ENCODE results near the gene KIAA1549.
A peak's percentile ranks its signal among the peaks of the same experiment; 100 is the strongest.

KIAA1549 gene

GRCh38 chr7:138948403-138948802 lies 32.8 kb downstream of the KIAA1549 start:
- Histone ChIP-seq H2BK15ac (ENCODE audit: low read depth, poor library complexity, severe bottlenecking) (no peak overlapping the region), H2AK5ac (ENCODE audit: low read length, severe bottlenecking) (no peak overlapping the region), H2BK5ac (ENCODE audit: low read depth, low read length, poor library complexity, severe bottlenecking) (no peak overlapping the region), H3K18ac (ENCODE audit: low read depth in 1 of 2, low read length in 2 of 2) (no peak overlapping the region), H3K4me2 (ENCODE audit: low read length, poor library complexity, severe bottlenecking) (no peak overlapping the region), H3K4ac (ENCODE audit: low read depth in 1 of 2, low read length in 2 of 2) (no peak overlapping the region), H3K14ac (ENCODE audit: low read length in 2 of 2) (no peak overlapping the region), H2AFZ (ENCODE audit: low read depth, low read length) (no peak overlapping the region), H3K36me3 (ENCODE audit: control insufficient read depth in 1 of 2, insufficient read depth in 2 of 2, low read depth in 1 of 2, low read length in 2 of 2) (no peaks in the 10 kb centered on the region), H3K9me3 (ENCODE audit: control insufficient read depth, low read length) (no peaks in the 10 kb centered on the region), H3K9ac (ENCODE audit: low read length) (no peak overlapping the region), H3K27ac (ENCODE audit: low read length, poor library complexity, severe bottlenecking) (no peak overlapping the region), H3K23ac (ENCODE audit: low read length in 2 of 2) (no peak overlapping the region), H4K91ac (ENCODE audit: low read length) (no peak overlapping the region), H3K27me3 (ENCODE audit: control insufficient read depth in 1 of 2, insufficient read depth in 1 of 2, low read length in 2 of 2) (no peaks in the 10 kb centered on the region), H3K79me1 (replicated peaks; ENCODE audit: low read length, poor library complexity, severe bottlenecking) (peaks cover 29% of the 10 kb centered on the region), H4K8ac (ENCODE audit: low read length) (no peak overlapping the region), H2BK12ac (ENCODE audit: low read length in 2 of 2) (no peak overlapping the region), H3K4me3 (ENCODE audit: insufficient read depth in 1 of 2, low read depth in 1 of 2, low read length in 2 of 2) (no peak overlapping the region), H3K4me1 (ENCODE audit: control insufficient read depth, insufficient read depth, low read depth, low read length) (peaks cover 9% of the 10 kb centered on the region), H2BK120ac (ENCODE audit: low read depth, low read length) (no peak overlapping the region)
- WGBS, result 93% methylated on average over 6 of the region's 6 CpGs
- DNase-seq, result no peak

DNA sequence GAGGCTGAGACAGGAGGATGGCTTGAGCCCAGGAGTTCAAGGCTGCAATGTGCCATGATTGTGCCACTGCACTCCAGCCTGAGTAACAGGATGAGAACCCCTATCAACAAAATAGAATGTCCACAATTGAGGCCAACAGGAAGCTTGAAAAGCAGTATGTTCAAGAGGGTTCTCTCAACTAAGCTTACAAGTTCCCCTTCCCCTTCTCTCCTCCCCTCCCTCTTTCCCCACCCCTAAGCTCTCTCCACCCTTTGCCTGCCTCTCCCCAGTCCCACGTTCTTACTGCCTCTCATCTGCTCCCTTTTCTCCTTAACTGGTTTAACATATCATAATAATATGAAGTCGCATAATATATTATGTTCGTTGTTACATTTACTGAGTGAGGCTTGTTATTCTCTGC lies 35.4 kb downstream of the KIAA1549 start:
- peaks cover 5% of the 10 kb centered on the region for H3K4me1 ChIP-seq (ENCODE audit: control insufficient read depth, insufficient read depth, low read depth, low read length)
- no peak overlapping the region for H3K4me3 ChIP-seq (ENCODE audit: insufficient read depth in 1 of 2, low read depth in 1 of 2, low read length in 2 of 2)
- H2BK15ac ChIP-seq (ENCODE audit: low read depth, poor library complexity, severe bottlenecking), result no peak overlapping the region
- H3K9ac ChIP-seq (ENCODE audit: low read length), result no peak overlapping the region
- H3K14ac ChIP-seq (ENCODE audit: low read length in 2 of 2), result no peak overlapping the region
- H3K4ac ChIP-seq (ENCODE audit: low read depth in 1 of 2, low read length in 2 of 2), result no peak overlapping the region
- no peak overlapping the region for H2AFZ ChIP-seq (ENCODE audit: low read depth, low read length)
- WGBS, result 90% methylated on average over 2 of the region's 3 CpGs
- H3K4me2 ChIP-seq (ENCODE audit: low read length, poor library complexity, severe bottlenecking), result no peak overlapping the region
- H3K79me1 ChIP-seq (replicated peaks; ENCODE audit: low read length, poor library complexity, severe bottlenecking), result peaks cover 31% of the 10 kb centered on the region
- no peak overlapping the region for H4K8ac ChIP-seq (ENCODE audit: low read length)
- no peak for DNase-seq
- H3K23ac ChIP-seq (ENCODE audit: low read length in 2 of 2), result no peak overlapping the region
- no peak overlapping the region for H3K27ac ChIP-seq (ENCODE audit: low read length, poor library complexity, severe bottlenecking)
- no peak overlapping the region for H2AK5ac ChIP-seq (ENCODE audit: low read length, severe bottlenecking)
- H3K27me3 ChIP-seq (ENCODE audit: control insufficient read depth in 1 of 2, insufficient read depth in 1 of 2, low read length in 2 of 2), result no peaks in the 10 kb centered on the region
- H4K91ac ChIP-seq (ENCODE audit: low read length), result no peak overlapping the region
- H3K18ac ChIP-seq (ENCODE audit: low read depth in 1 of 2, low read length in 2 of 2), result no peak overlapping the region
- no peaks in the 10 kb centered on the region for H3K9me3 ChIP-seq (ENCODE audit: control insufficient read depth, low read length)
- H2BK12ac ChIP-seq (ENCODE audit: low read length in 2 of 2), result no peak overlapping the region
- H3K36me3 ChIP-seq (ENCODE audit: control insufficient read depth in 1 of 2, insufficient read depth in 2 of 2, low read depth in 1 of 2, low read length in 2 of 2), result no peaks in the 10 kb centered on the region
- H2BK120ac ChIP-seq (ENCODE audit: low read depth, low read length), result no peak overlapping the region
- H2BK5ac ChIP-seq (ENCODE audit: low read depth, low read length, poor library complexity, severe bottlenecking), result no peak overlapping the region

DNA sequence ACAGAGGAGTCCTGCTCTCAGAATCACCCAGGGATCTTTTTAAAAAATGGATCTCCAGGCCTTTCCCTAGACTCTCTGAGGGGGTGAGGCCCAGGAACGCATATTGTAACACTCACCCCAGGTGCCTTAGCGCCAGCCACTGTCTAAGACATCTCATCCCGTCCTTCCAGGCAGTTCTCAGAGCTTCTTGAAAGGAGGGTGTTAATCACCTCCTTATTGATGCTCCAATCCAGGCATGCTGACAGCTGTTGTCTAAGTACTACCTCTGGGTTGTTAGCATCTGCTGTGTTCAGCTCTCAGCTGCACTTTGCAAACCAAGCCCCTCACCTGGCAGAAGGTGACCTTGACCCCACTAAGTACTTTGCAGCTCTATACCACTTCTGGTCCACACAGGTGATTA lies 36.0 kb downstream of the KIAA1549 start:
- DNase-seq, result no peak
- H3K9me3 ChIP-seq (ENCODE audit: control insufficient read depth, low read length), result no peaks in the 10 kb centered on the region
- no peak overlapping the region for H4K8ac ChIP-seq (ENCODE audit: low read length)
- 43% methylated on average over 3 of the region's 3 CpGs for WGBS
- H3K4me1 ChIP-seq (ENCODE audit: control insufficient read depth, insufficient read depth, low read depth, low read length), result peaks cover 3% of the 10 kb centered on the region
- no peak overlapping the region for H3K4ac ChIP-seq (ENCODE audit: low read depth in 1 of 2, low read length in 2 of 2)
- H3K79me1 ChIP-seq (replicated peaks; ENCODE audit: low read length, poor library complexity, severe bottlenecking), result peaks cover 24% of the 10 kb centered on the region
- no peak overlapping the region for H2AK5ac ChIP-seq (ENCODE audit: low read length, severe bottlenecking)
- no peak overlapping the region for H3K14ac ChIP-seq (ENCODE audit: low read length in 2 of 2)
- no peak overlapping the region for H2BK12ac ChIP-seq (ENCODE audit: low read length in 2 of 2)
- no peak overlapping the region for H3K18ac ChIP-seq (ENCODE audit: low read depth in 1 of 2, low read length in 2 of 2)
- peak overlapping the region in 1 of 2 experiments; percentile 9 for H3K23ac ChIP-seq (ENCODE audit: low read length in 2 of 2)
- no peak overlapping the region for H2BK120ac ChIP-seq (ENCODE audit: low read depth, low read length)
- H3K27me3 ChIP-seq (ENCODE audit: control insufficient read depth in 1 of 2, insufficient read depth in 1 of 2, low read length in 2 of 2), result no peaks in the 10 kb centered on the region
- H3K4me3 ChIP-seq (ENCODE audit: insufficient read depth in 1 of 2, low read depth in 1 of 2, low read length in 2 of 2), result no peak overlapping the region
- H2BK15ac ChIP-seq (ENCODE audit: low read depth, poor library complexity, severe bottlenecking), result no peak overlapping the region
- H3K9ac ChIP-seq (ENCODE audit: low read length), result no peak overlapping the region
- H3K4me2 ChIP-seq (ENCODE audit: low read length, poor library complexity, severe bottlenecking), result no peak overlapping the region
- H3K36me3 ChIP-seq (ENCODE audit: control insufficient read depth in 1 of 2, insufficient read depth in 2 of 2, low read depth in 1 of 2, low read length in 2 of 2), result no peaks in the 10 kb centered on the region
- no peak overlapping the region for H2BK5ac ChIP-seq (ENCODE audit: low read depth, low read length, poor library complexity, severe bottlenecking)
- no peak overlapping the region for H4K91ac ChIP-seq (ENCODE audit: low read length)
- no peak overlapping the region for H2AFZ ChIP-seq (ENCODE audit: low read depth, low read length)
- H3K27ac ChIP-seq (ENCODE audit: low read length, poor library complexity, severe bottlenecking), result no peak overlapping the region

DNA sequence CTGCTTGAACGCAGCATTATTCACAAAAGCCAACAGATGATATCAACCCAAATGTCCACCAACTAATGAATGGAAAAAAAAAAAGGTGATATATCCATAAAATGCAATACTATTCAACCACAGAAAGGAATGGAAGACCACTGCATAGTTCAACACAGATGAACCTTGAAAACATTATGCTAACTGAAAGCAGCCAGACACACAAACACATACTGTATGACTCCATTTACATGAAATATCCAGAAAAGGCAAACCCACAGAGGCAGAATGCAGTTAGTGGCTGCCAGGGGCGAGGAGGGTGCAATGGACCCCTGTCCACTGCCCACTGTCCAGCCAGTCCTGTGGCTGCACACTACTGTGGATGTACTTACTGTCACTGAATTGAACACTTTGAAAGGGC lies 36.6 kb downstream of the KIAA1549 start:
- Histone ChIP-seq H3K4me2 (ENCODE audit: low read length, poor library complexity, severe bottlenecking) (no peak overlapping the region), H3K27ac (ENCODE audit: low read length, poor library complexity, severe bottlenecking) (no peak overlapping the region), H2AK5ac (ENCODE audit: low read length, severe bottlenecking) (no peak overlapping the region), H3K4ac (ENCODE audit: low read depth in 1 of 2, low read length in 2 of 2) (no peak overlapping the region), H2BK12ac (ENCODE audit: low read length in 2 of 2) (no peak overlapping the region), H2AFZ (ENCODE audit: low read depth, low read length) (no peak overlapping the region), H2BK120ac (ENCODE audit: low read depth, low read length) (no peak overlapping the region), H4K8ac (ENCODE audit: low read length) (no peak overlapping the region), H3K79me1 (replicated peaks; ENCODE audit: low read length, poor library complexity, severe bottlenecking) (peaks cover 23% of the 10 kb centered on the region), H2BK15ac (ENCODE audit: low read depth, poor library complexity, severe bottlenecking) (no peak overlapping the region), H3K36me3 (ENCODE audit: control insufficient read depth in 1 of 2, insufficient read depth in 2 of 2, low read depth in 1 of 2, low read length in 2 of 2) (no peaks in the 10 kb centered on the region), H2BK5ac (ENCODE audit: low read depth, low read length, poor library complexity, severe bottlenecking) (no peak overlapping the region), H3K27me3 (ENCODE audit: control insufficient read depth in 1 of 2, insufficient read depth in 1 of 2, low read length in 2 of 2) (no peaks in the 10 kb centered on the region), H4K91ac (ENCODE audit: low read length) (no peak overlapping the region), H3K9me3 (ENCODE audit: control insufficient read depth, low read length) (no peaks in the 10 kb centered on the region), H3K23ac (ENCODE audit: low read length in 2 of 2) (no peak overlapping the region), H3K14ac (ENCODE audit: low read length in 2 of 2) (no peak overlapping the region), H3K9ac (ENCODE audit: low read length) (no peak overlapping the region), H3K18ac (ENCODE audit: low read depth in 1 of 2, low read length in 2 of 2) (no peak overlapping the region), H3K4me3 (ENCODE audit: insufficient read depth in 1 of 2, low read depth in 1 of 2, low read length in 2 of 2) (no peak overlapping the region), H3K4me1 (ENCODE audit: control insufficient read depth, insufficient read depth, low read depth, low read length) (peaks cover 3% of the 10 kb centered on the region)
- WGBS, result 83% methylated on average over 2 of the region's 2 CpGs
- DNase-seq, result no peak

Data from mesenchymal stem cell (in vitro differentiated cells and primary cell).